Adrenal gland (tissue), 5 donors: ENCODE results near the gene HMCN2.

Source experiments
- CTCF ChIP-seq, 6 experiments: fragments of 450-650 bp in 4 of 6; fragments of 200-600 bp in 2 of 6; sonication (generic) in 1 of 6; IDR thresholded peaks; 1 replicate in 5 of 6; 2 replicates in 1 of 6; pipeline versions ENCODE4 v1.5.1 to v1.8.0; 2016 to 2021; ENCODE audit warnings: antibody characterized with exemption in 6 of 6, mild to moderate bottlenecking in 2 of 6, moderate library complexity in 1 of 6
- POLR2A ChIP-seq, 2 donors: fragments of 450-650 bp; IDR thresholded peaks; one replicate each; pipeline ENCODE4 v1.6.1; 2017; ENCODE audit warnings: antibody characterized with exemption in 2 of 2, mild to moderate bottlenecking in 2 of 2, moderate library complexity in 1 of 2
- donor health status: DM: no; HTN: no; CAD: no.

GRCh38 chr9:130362691-130363090 lies 97.1 kb downstream of the HMCN2 start:
- TF ChIP-seq POLR2A (IDR thresholded peaks at IDR 0.05) (no peak), CTCF (IDR thresholded peaks at IDR 0.05) (no peak)
